ENCODE measurements around the gene KCNK4. TPM values are rescaled to one million over a fixed set of nuclear protein-coding genes. Genes with fewer than 3 reads are reported as not detected.
"Not testable (repeated sequence)": the region's sequence is repeated elsewhere in the genome, so short reads cannot be mapped to it uniquely, and the experiment has no call there.

KCNK4 gene
- total and polyA plus RNA-seq, 2 donors from 2014 or later, result not detected

- peak in 4 of 5 donors; percentile 49 to 85 (median 76) for DNase-seq
- H3K9me3 ChIP-seq (ENCODE audit: control insufficient read depth in 2 of 3, insufficient read depth in 1 of 3, low read length in 3 of 3), result no peaks in the 10 kb centered on the region
- no peak for FAIRE-seq
- H3K36me3 ChIP-seq (ENCODE audit: control insufficient read depth in 2 of 3, insufficient read depth in 3 of 3, low read length in 3 of 3), result peaks cover 0 to 3% (median 0%) of the 10 kb centered on the region in 3 donors
- intact Hi-C loops (cut with DNase I), result no loop called here
- peak overlapping the region in 2 of 3 donors; percentile 59 to 73 for H3K9ac ChIP-seq (ENCODE audit: low read length in 3 of 3)
- peaks cover 0 to 26% (median 13%) of the 10 kb centered on the region in 3 donors for H3K4me1 ChIP-seq (ENCODE audit: control insufficient read depth in 2 of 3, insufficient read depth in 2 of 3, low read depth in 1 of 3, low read length in 3 of 3)
- H3K27me3 ChIP-seq (ENCODE audit: control insufficient read depth, insufficient read depth, low read length), result no peaks in the 10 kb centered on the region
- TF ChIP-seq, protein P1, sequence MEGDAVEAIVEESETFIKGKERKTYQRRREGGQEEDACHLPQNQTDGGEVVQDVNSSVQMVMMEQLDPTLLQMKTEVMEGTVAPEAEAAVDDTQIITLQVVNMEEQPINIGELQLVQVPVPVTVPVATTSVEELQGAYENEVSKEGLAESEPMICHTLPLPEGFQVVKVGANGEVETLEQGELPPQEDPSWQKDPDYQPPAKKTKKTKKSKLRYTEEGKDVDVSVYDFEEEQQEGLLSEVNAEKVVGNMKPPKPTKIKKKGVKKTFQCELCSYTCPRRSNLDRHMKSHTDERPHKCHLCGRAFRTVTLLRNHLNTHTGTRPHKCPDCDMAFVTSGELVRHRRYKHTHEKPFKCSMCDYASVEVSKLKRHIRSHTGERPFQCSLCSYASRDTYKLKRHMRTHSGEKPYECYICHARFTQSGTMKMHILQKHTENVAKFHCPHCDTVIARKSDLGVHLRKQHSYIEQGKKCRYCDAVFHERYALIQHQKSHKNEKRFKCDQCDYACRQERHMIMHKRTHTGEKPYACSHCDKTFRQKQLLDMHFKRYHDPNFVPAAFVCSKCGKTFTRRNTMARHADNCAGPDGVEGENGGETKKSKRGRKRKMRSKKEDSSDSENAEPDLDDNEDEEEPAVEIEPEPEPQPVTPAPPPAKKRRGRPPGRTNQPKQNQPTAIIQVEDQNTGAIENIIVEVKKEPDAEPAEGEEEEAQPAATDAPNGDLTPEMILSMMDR (IDR thresholded peaks at IDR 0.05; ENCODE audit: borderline replicate concordance, extremely low read depth, insufficient read depth), result no peak
- peak overlapping the region; percentile 6 to 95 (median 83) for H3K4me3 ChIP-seq (ENCODE audit: low read length in 3 of 3)
- H3K27ac ChIP-seq (ENCODE audit: low read depth in 2 of 2, low read length in 2 of 2), result peak overlapping the region; percentile 86 to 87
Measured at GRCh38 chr11:64306876-64307622, 15.9 kb downstream of the KCNK4 start.

- Histone ChIP-seq H3K4me1 (ENCODE audit: control insufficient read depth in 2 of 3, insufficient read depth in 2 of 3, low read depth in 1 of 3, low read length in 3 of 3) (peaks cover 0 to 26% (median 13%) of the 10 kb centered on the region in 3 donors), H3K4me3 (ENCODE audit: low read length in 3 of 3) (peak overlapping the region in 2 of 3 donors; percentile 7 to 83)
- intact Hi-C loops (cut with DNase I); H3K27ac ChIP-seq (ENCODE audit: low read depth in 2 of 2, low read length in 2 of 2); H3K27me3 ChIP-seq (ENCODE audit: control insufficient read depth, insufficient read depth, low read length); H3K36me3 ChIP-seq (ENCODE audit: control insufficient read depth in 2 of 3, insufficient read depth in 3 of 3, low read length in 3 of 3); H3K9me3 ChIP-seq (ENCODE audit: control insufficient read depth in 2 of 3, insufficient read depth in 1 of 3, low read length in 3 of 3); DNase-seq; FAIRE-seq; H3K9ac ChIP-seq (ENCODE audit: low read length in 3 of 3): not testable (repeated sequence)
Measured at GRCh38 chr11:64307795-64308194, 16.7 kb downstream of the KCNK4 start.

DNA sequence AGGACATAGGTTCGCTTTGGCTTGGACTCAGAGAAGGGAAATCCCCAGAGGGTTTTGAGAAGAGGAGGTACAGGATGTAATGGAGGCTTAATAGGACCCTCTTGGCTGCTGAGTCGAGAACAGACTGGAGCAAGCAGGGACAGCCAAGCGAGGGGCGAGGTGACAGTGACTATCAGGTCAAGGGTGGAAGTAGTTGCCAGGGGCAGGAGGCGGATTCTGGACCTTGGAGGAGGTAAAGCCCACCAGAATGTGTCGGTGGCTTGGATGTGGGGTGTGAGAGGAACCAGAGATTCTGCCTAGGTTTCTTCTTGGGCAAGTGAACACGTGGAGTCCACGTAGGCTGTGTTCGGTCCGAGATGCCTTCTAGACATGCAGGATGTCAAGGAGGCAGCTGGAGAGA, 21.8 kb downstream of the KCNK4 start:
- no peak overlapping the region for H3K27ac ChIP-seq (ENCODE audit: low read depth in 2 of 2, low read length in 2 of 2)
- peaks cover 0 to 9% (median 5%) of the 10 kb centered on the region in 3 donors for H3K4me1 ChIP-seq (ENCODE audit: control insufficient read depth in 2 of 3, insufficient read depth in 2 of 3, low read depth in 1 of 3, low read length in 3 of 3)
- DNase-seq (no peak), FAIRE-seq (no peak)
- peaks cover 0 to 8% (median 8%) of the 10 kb centered on the region in 3 donors for H3K36me3 ChIP-seq (ENCODE audit: control insufficient read depth in 2 of 3, insufficient read depth in 3 of 3, low read length in 3 of 3)
- no peaks in the 10 kb centered on the region for H3K27me3 ChIP-seq (ENCODE audit: control insufficient read depth, insufficient read depth, low read length)
- intact Hi-C loops (cut with DNase I), result no loop called here
- no peak overlapping the region for H3K4me3 ChIP-seq (ENCODE audit: low read length in 3 of 3)
- TF ChIP-seq, protein P1 (IDR thresholded peaks at IDR 0.05; ENCODE audit: borderline replicate concordance, extremely low read depth, insufficient read depth), result no peak
- no peak overlapping the region for H3K9ac ChIP-seq (ENCODE audit: low read length in 3 of 3)
- H3K9me3 ChIP-seq (ENCODE audit: control insufficient read depth in 2 of 3, insufficient read depth in 1 of 3, low read length in 3 of 3), result no peaks in the 10 kb centered on the region

DNA sequence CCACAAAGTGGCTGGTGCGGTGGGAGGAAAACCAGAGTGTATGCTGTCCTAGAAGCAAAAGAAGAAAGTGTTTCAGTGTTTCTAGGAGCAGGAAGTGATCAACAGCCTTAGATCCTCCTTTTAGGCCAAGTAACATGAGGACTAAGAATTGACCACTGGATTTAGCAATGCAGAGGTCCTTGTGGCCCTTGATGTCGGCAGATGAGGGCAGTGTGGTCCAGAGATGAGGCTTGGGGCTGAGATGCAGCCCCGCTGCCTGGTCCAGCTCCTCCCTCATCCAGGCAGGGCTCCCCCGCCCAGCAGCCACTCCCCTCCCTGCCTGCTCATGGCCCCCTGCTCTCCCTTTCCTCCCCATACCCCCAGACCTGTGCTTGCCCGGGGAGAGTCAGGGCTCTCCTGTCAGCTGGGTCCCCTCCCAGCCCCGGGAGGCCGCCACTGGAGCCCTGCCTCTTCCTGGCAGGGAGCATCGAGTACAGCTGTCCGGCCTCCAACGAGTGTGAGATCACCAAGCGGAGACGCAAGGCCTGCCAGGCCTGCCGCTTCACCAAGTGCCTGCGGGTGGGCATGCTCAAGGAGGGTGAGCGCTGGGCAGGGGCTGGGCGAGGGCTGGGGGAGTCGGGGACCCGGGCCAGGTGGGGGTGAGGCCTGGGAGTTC, 22.5 kb downstream of the KCNK4 start:
- TF ChIP-seq, protein P1 (IDR thresholded peaks at IDR 0.05; ENCODE audit: borderline replicate concordance, extremely low read depth, insufficient read depth), result no peak
- Histone ChIP-seq H3K4me3 (ENCODE audit: low read length in 3 of 3) (no peak overlapping the region), H3K9ac (ENCODE audit: low read length in 3 of 3) (no peak overlapping the region), H3K4me1 (ENCODE audit: control insufficient read depth in 2 of 3, insufficient read depth in 2 of 3, low read depth in 1 of 3, low read length in 3 of 3) (peaks cover 0 to 9% (median 5%) of the 10 kb centered on the region in 3 donors), H3K27me3 (ENCODE audit: control insufficient read depth, insufficient read depth, low read length) (no peaks in the 10 kb centered on the region), H3K27ac (ENCODE audit: low read depth in 2 of 2, low read length in 2 of 2) (no peak overlapping the region), H3K9me3 (ENCODE audit: control insufficient read depth in 2 of 3, insufficient read depth in 1 of 3, low read length in 3 of 3) (no peaks in the 10 kb centered on the region), H3K36me3 (ENCODE audit: control insufficient read depth in 2 of 3, insufficient read depth in 3 of 3, low read length in 3 of 3) (peaks cover 0 to 8% (median 8%) of the 10 kb centered on the region in 3 donors)
- peak in 1 of 5 donors; percentile 83 for DNase-seq
- no peak for FAIRE-seq
- intact Hi-C loops (cut with DNase I), result no loop called here

Measured in kidney (tissue), 14 donors.